ENCODE measurements around the gene ENTPD2.
"Not testable (repeated sequence)": the region's sequence is repeated elsewhere in the genome, so short reads cannot be mapped to it uniquely, and the experiment has no call there.

Gene ENTPD2

GRCh38 chr9:137063311-137064026, 9.6 kb upstream of the ENTPD2 start:
- no peak for DNase-seq

- DNase-seq = not testable (repeated sequence)
These were observed 8.9 kb upstream of the ENTPD2 start for GRCh38 chr9:137062798-137063197.

GRCh38 chr9:137062384-137062783, 8.5 kb upstream of the ENTPD2 start:
- no peak for DNase-seq

GRCh38 chr9:137058521-137059234, 4.8 kb upstream of the ENTPD2 start:
- no peak for DNase-seq

GRCh38 chr9:137057545-137057944, 3.7 kb upstream of the ENTPD2 start:
- peak; percentile 29 for DNase-seq

GRCh38 chr9:137056739-137057415, 3.0 kb upstream of the ENTPD2 start:
- no peak for DNase-seq

GRCh38 chr9:137055385-137056364, 1.8 kb upstream of the ENTPD2 start:
- DNase-seq = no peak

GRCh38 chr9:137054932-137055384, 1.1 kb upstream of the ENTPD2 start:
- no peak for DNase-seq

GRCh38 chr9:137052998-137053943, 590 bp downstream of the ENTPD2 start:
- DNase-seq = no peak

- DNase-seq = no peak
These were observed 1.6 kb downstream of the ENTPD2 start for GRCh38 chr9:137052293-137052692.

- DNase-seq = no peak
These were observed 2.6 kb downstream of the ENTPD2 start for GRCh38 chr9:137051145-137051724.

GRCh38 chr9:137050570-137050969, 3.3 kb downstream of the ENTPD2 start:
- no peak for DNase-seq

- DNase-seq = peak; percentile 36
These were observed 4.1 kb downstream of the ENTPD2 start for GRCh38 chr9:137049544-137050449.

GRCh38 chr9:137048655-137049543, 5.0 kb downstream of the ENTPD2 start:
- no peak for DNase-seq

GRCh38 chr9:137046088-137046787, 7.6 kb downstream of the ENTPD2 start, which contains the start of gene NPDC1:
Gene NPDC1, minus strand, starts transcription at chr9:137046177. Its CDS starts 188 bp downstream, at chr9:137045989.
- DNase-seq = peak; percentile 61

GRCh38 chr9:137045294-137046087, 8.4 kb downstream of the ENTPD2 start:
- DNase-seq = no peak

Data from NCI-H1436 (cell line).